H9 (cell line): Measurements from ENCODE around the gene SMC5. TPM values are rescaled to one million over a fixed set of nuclear protein-coding genes. Genes with fewer than 3 reads are reported as not detected.

Experiments
- DNase-seq: peaks from one replicate; pipeline ENCODE4 v3.0.0-alpha.2; 2017
- H2AFZ ChIP-seq: one replicate; pipeline ENCODE4 v1.6.1; 2013; ENCODE audit warnings: mild to moderate bottlenecking, low read length, control low read depth, moderate library complexity
- H2AK5ac ChIP-seq: 2 replicates; pipeline ENCODE4 v1.6.1; 2013; ENCODE audit warnings: low read length, control low read depth, mixed read lengths; ENCODE audit not compliant: insufficient read length
- H2BK120ac ChIP-seq: one replicate; pipeline ENCODE4 v1.6.1; 2013; ENCODE audit warnings: low read depth, mild to moderate bottlenecking, low read length, control low read depth, inconsistent platforms; ENCODE audit not compliant: poor library complexity, severe bottlenecking
- H2BK12ac ChIP-seq: 2 replicates; pipeline ENCODE4 v1.6.1; 2013; ENCODE audit warnings: low read length, control low read depth, mixed read lengths, low read depth; ENCODE audit not compliant: insufficient read length
- H2BK15ac ChIP-seq: 2 replicates; pipeline ENCODE4 v1.6.1; 2013; ENCODE audit warnings: low read depth, low read length, control low read depth
- H2BK20ac ChIP-seq: one replicate; pipeline ENCODE4 v1.6.1; 2013; ENCODE audit warnings: low read depth, mild to moderate bottlenecking, low read length, control low read depth, inconsistent platforms; ENCODE audit not compliant: poor library complexity, severe bottlenecking
- H2BK5ac ChIP-seq: 2 replicates; pipeline ENCODE4 v1.6.1; 2013; ENCODE audit warnings: low read length, control low read depth, mixed read lengths; ENCODE audit not compliant: insufficient read length
- H3K14ac ChIP-seq: 2 replicates; pipeline ENCODE4 v1.6.1; 2013; ENCODE audit warnings: low read length, control low read depth; ENCODE audit not compliant: insufficient read depth
- H3K18ac ChIP-seq: 2 replicates; pipeline ENCODE4 v1.6.1; 2013; ENCODE audit warnings: low read depth, mild to moderate bottlenecking, mixed read lengths, low read length, control low read depth; ENCODE audit not compliant: insufficient read length
- H3K23ac ChIP-seq: 2 replicates; pipeline ENCODE4 v1.6.1; 2013; ENCODE audit warnings: low read length, control low read depth, mixed read lengths, low read depth; ENCODE audit not compliant: insufficient read length
- H3K23me2 ChIP-seq: 2 replicates; pipeline ENCODE4 v1.6.1; 2013; ENCODE audit warnings: low read depth, mild to moderate bottlenecking, mixed read lengths, low read length, control low read depth; ENCODE audit not compliant: insufficient read length, poor library complexity, severe bottlenecking
- H3K27ac ChIP-seq: 2 replicates; pipeline ENCODE4 v1.5.1; 2013; ENCODE audit warnings: low read length, control low read depth, mixed read lengths, low read depth; ENCODE audit not compliant: insufficient read length
- H3K27me3 ChIP-seq: 2 replicates; pipeline ENCODE4 v1.6.1; 2013; ENCODE audit warnings: low read length, control low read depth, inconsistent platforms; ENCODE audit not compliant: insufficient read depth
- H3K4ac ChIP-seq: 2 replicates; pipeline ENCODE4 v1.6.1; 2013; ENCODE audit warnings: low read depth, mild to moderate bottlenecking, control low read depth, inconsistent platforms, low read length, moderate library complexity
- H3K4me1 ChIP-seq: 2 replicates; pipeline ENCODE4 v1.6.1; 2013; ENCODE audit warnings: low read length, control low read depth, inconsistent platforms; ENCODE audit not compliant: insufficient read depth
- H3K4me2 ChIP-seq: 2 replicates; pipeline ENCODE4 v1.6.1; 2013; ENCODE audit warnings: low read length, control low read depth, mixed read lengths; ENCODE audit not compliant: insufficient read length, insufficient read depth
- H3K56ac ChIP-seq: 2 replicates; pipeline ENCODE4 v1.6.1; 2013; ENCODE audit warnings: low read depth, mild to moderate bottlenecking, mixed read lengths, low read length, control low read depth; ENCODE audit not compliant: insufficient read length
- H3K79me1 ChIP-seq: 2 replicates; pipeline ENCODE4 v1.6.1; 2013; ENCODE audit warnings: low read depth, mild to moderate bottlenecking, moderate library complexity, low read length, control low read depth, inconsistent platforms; ENCODE audit not compliant: insufficient read depth, poor library complexity, severe bottlenecking
- H3K79me2 ChIP-seq: 2 replicates; pipeline ENCODE4 v1.6.1; 2013; ENCODE audit warnings: low read length, control low read depth, inconsistent platforms; ENCODE audit not compliant: insufficient read depth
- H3K9ac ChIP-seq: 2 replicates; pipeline ENCODE4 v1.6.1; 2013; ENCODE audit warnings: low read length, control low read depth, mixed read lengths; ENCODE audit not compliant: insufficient read length; ENCODE audit errors: extremely low read depth
- H3K9me3 ChIP-seq: one replicate; pipeline ENCODE4 v1.6.1; 2013; ENCODE audit warnings: low read depth, low read length, inconsistent platforms; ENCODE audit not compliant: control insufficient read depth
- H3T11ph ChIP-seq: one replicate; pipeline ENCODE4 v1.6.1; 2013; ENCODE audit warnings: mild to moderate bottlenecking, low read length, control low read depth, inconsistent platforms
- H4K20me1 ChIP-seq: one replicate; pipeline ENCODE4 v1.6.1; 2013; ENCODE audit not compliant: control insufficient read depth, insufficient read length, insufficient read depth
- H4K5ac ChIP-seq: 2 replicates; pipeline ENCODE4 v1.6.1; 2013; ENCODE audit warnings: low read depth, mild to moderate bottlenecking, mixed read lengths, low read length, control low read depth; ENCODE audit not compliant: insufficient read length
- H4K8ac ChIP-seq: replicated peaks from 2 replicates; pipeline ENCODE4 v1.6.1; 2013; ENCODE audit warnings: low read length, control low read depth, mixed read lengths, low read depth; ENCODE audit not compliant: insufficient read length
- H4K91ac ChIP-seq: 2 replicates; pipeline ENCODE4 v1.6.1; 2013; ENCODE audit warnings: low read depth, mild to moderate bottlenecking, moderate library complexity, mixed read lengths, low read length, control low read depth; ENCODE audit not compliant: insufficient read length
- H3K27ac Mint-ChIP-seq, 3 experiments: 2 replicates in 2 of 3; 3 replicates in 1 of 3; pipeline ENCODE4 v1.8.0; 2020 to 2021; ENCODE audit warnings: mixed read lengths in 3 of 3, mild to moderate bottlenecking in 1 of 3, moderate library complexity in 1 of 3
- H3K27me3 Mint-ChIP-seq: 2 replicates; pipeline ENCODE4 v1.8.0; 2021; ENCODE audit warnings: low read depth, mild to moderate bottlenecking, moderate library complexity, mixed read lengths
- H3K36me3 Mint-ChIP-seq, 3 experiments: 2 replicates in 2 of 3; 3 replicates in 1 of 3; pipeline ENCODE4 v1.8.0; 2020 to 2021; ENCODE audit warnings: low read depth in 3 of 3, mixed read lengths in 3 of 3; ENCODE audit not compliant: insufficient read depth in 1 of 3
- H3K4me1 Mint-ChIP-seq, 2 experiments: 2 replicates each; pipeline ENCODE4 v1.8.0; 2020; ENCODE audit warnings: mixed read lengths in 2 of 2
- H3K4me3 Mint-ChIP-seq, 2 experiments: 2 replicates in 1 of 2; 3 replicates in 1 of 2; pipeline ENCODE4 v1.8.0; 2020 to 2021; ENCODE audit warnings: mild to moderate bottlenecking in 2 of 2, mixed read lengths in 2 of 2, moderate library complexity in 1 of 2
- H3K9me3 Mint-ChIP-seq, 2 experiments: 2 replicates in 1 of 2; 3 replicates in 1 of 2; pipeline ENCODE4 v1.8.0; 2020; ENCODE audit warnings: mild to moderate bottlenecking in 2 of 2, mixed read lengths in 2 of 2, moderate library complexity in 1 of 2
- WGBS: extraction: QIAGEN DNeasy Blood & Tissue Kit; methylation state at CpG from one replicate; pipeline ENCODE4 v1.1.7; 2013; ENCODE audit warnings: missing lambda C conversion rate, low lambda C conversion rate, mixed read lengths; ENCODE audit not compliant: insufficient read length; ENCODE audit errors: extremely low coverage; 5-methylcytosine and 5-hydroxymethylcytosine counted together
- total RNA-seq: library from RNA; stranded (reverse); gene quantifications from 2 replicates; pipeline ENCODE4 v1.2.1, GENCODE V29; 2021
- TF ChIP-seq, protein P1 (sequence below): fragments of 200-600 bp; sonication (generic); conservative IDR thresholded peaks from 3 replicates; pipeline ENCODE4 v1.8.0; 2021; ENCODE audit warnings: antibody characterized with exemption, mild to moderate bottlenecking

The SMC5 gene
- total RNA-seq, 1 experiment from 2014 or later: 29.6 TPM

DNA sequence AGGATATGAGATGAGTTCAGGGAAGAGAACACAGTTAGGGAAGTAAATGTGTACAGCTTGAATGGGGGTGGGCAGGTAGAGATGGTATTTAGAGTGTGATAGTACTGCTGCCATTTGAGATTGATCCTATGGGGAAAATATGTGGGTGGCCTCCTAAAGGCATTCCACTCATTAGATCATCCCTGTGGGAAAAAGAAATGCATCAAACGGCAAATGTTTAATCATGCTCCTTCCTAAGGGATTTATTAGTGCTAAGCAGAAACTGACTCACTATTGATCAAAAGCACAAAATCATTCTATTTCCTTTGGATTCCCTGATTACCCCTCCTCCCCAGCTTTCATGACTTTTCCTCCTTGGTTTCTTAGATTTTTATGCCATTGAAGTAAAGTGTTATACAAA is 36.4 kb upstream of the SMC5 start:
- Histone ChIP-seq H3K27me3 (no peaks in the 10 kb centered on the region), H2BK120ac (no peak overlapping the region), H3K9ac (no peak overlapping the region), H2BK15ac (no peak overlapping the region), H2AFZ (no peak overlapping the region), H3K56ac (no peak overlapping the region), H2BK5ac (no peak overlapping the region), H4K5ac (no peak overlapping the region), H3K79me2 (no peaks in the 10 kb centered on the region), H3K4me1 (no peaks in the 10 kb centered on the region), H3K18ac (no peak overlapping the region), H3K4me2 (no peak overlapping the region), H3K14ac (no peak overlapping the region), H3K9me3 (no peaks in the 10 kb centered on the region), H3K4ac (no peak overlapping the region), H3K23me2 (no peaks in the 10 kb centered on the region), H2BK12ac (no peak overlapping the region), H2AK5ac (no peak overlapping the region), H4K91ac (no peak overlapping the region), H4K8ac (no peak overlapping the region), H3K23ac (no peak overlapping the region), H2BK20ac (no peak overlapping the region), H3K79me1 (no peaks in the 10 kb centered on the region), H3T11ph (no peak overlapping the region), H4K20me1 (no peaks in the 10 kb centered on the region), H3K27ac (no peak overlapping the region)
- Mint-ChIP-seq H3K36me3 (peaks cover 0 to 10% (median 4%) of the 10 kb centered on the region in 3 experiments; a peak in 2 of 7 replicates), H3K27me3 (no peaks in the 10 kb centered on the region), H3K27ac (no peak overlapping the region), H3K4me1 (no peaks in the 10 kb centered on the region), H3K9me3 (0 out of 5 replicates have a peak, but pooled peaks cover 0 to 4% of the 10 kb centered on the region in 2 experiments), H3K4me3 (no peak overlapping the region)
- DNase-seq: no peak
- no CpG with 5 or more reads among the region's 1 CpG for WGBS
- TF ChIP-seq, protein P1, sequence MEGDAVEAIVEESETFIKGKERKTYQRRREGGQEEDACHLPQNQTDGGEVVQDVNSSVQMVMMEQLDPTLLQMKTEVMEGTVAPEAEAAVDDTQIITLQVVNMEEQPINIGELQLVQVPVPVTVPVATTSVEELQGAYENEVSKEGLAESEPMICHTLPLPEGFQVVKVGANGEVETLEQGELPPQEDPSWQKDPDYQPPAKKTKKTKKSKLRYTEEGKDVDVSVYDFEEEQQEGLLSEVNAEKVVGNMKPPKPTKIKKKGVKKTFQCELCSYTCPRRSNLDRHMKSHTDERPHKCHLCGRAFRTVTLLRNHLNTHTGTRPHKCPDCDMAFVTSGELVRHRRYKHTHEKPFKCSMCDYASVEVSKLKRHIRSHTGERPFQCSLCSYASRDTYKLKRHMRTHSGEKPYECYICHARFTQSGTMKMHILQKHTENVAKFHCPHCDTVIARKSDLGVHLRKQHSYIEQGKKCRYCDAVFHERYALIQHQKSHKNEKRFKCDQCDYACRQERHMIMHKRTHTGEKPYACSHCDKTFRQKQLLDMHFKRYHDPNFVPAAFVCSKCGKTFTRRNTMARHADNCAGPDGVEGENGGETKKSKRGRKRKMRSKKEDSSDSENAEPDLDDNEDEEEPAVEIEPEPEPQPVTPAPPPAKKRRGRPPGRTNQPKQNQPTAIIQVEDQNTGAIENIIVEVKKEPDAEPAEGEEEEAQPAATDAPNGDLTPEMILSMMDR: no peak
